Kidney epithelial cell (primary cell): ENCODE data around the gene CEP89. TPM values are rescaled to one million over a fixed set of nuclear protein-coding genes. Genes with fewer than 3 reads are reported as not detected.

Experiments
- DNase-seq: peaks from one replicate; pipeline ENCODE4 v3.0.0-alpha.2; 2010; ENCODE audit warnings: low read depth
- H3K27me3 ChIP-seq: 2 replicates; pipeline ENCODE4 v1.6.0; 2011; ENCODE audit warnings: low read length; ENCODE audit not compliant: control insufficient read depth, insufficient read depth
- H3K36me3 ChIP-seq: 2 replicates; pipeline ENCODE4 v1.5.1; 2011; ENCODE audit warnings: low read length; ENCODE audit not compliant: control insufficient read depth, insufficient read depth
- H3K4me3 ChIP-seq: 2 replicates; pipeline ENCODE4 v1.5.1; 2011; ENCODE audit warnings: low read depth, mild to moderate bottlenecking, control low read depth, low read length
- CTCF ChIP-seq: IDR thresholded peaks from 2 replicates; pipeline ENCODE4 v1.5.1; 2011; ENCODE audit warnings: mild to moderate bottlenecking, moderate library complexity, low read length, control low read depth, inconsistent platforms; ENCODE audit not compliant: insufficient read depth, poor library complexity, severe bottlenecking
- total RNA-seq: library from RNA; depleted of rRNA; stranded (reverse); fragments of >200 nt; gene quantifications from 2 replicates; pipeline ENCODE4 v1.2.3, GENCODE V29; 2015

CEP89 gene
- total RNA-seq, 1 donor from 2014 or later, result 29.9 TPM

GRCh38 chr19:32911467-32911866, 60.3 kb downstream of the CEP89 start:
- Histone ChIP-seq H3K4me3 (no peak overlapping the region), H3K27me3 (no peaks in the 10 kb centered on the region), H3K36me3 (no peaks in the 10 kb centered on the region)
- DNase-seq, result no peak
- no peak for TF ChIP-seq CTCF

- no peaks in the 10 kb centered on the region for H3K36me3 ChIP-seq
Observed at GRCh38 chr19:32910874-32911273, 60.9 kb downstream of the CEP89 start.

GRCh38 chr19:32910094-32910493, 61.7 kb downstream of the CEP89 start:
- TF ChIP-seq CTCF, result no peak
- Histone ChIP-seq H3K4me3 (no peak overlapping the region), H3K36me3 (no peaks in the 10 kb centered on the region), H3K27me3 (no peaks in the 10 kb centered on the region)
- DNase-seq, result no peak

More at GRCh38 chr19:32910874-32911273, 60.9 kb downstream of the CEP89 start:
- no peaks in the 10 kb centered on the region for H3K27me3 ChIP-seq
- no peak overlapping the region for H3K4me3 ChIP-seq
- TF ChIP-seq CTCF, result no peak
- no peak for DNase-seq

- Histone ChIP-seq H3K4me3 (no peak overlapping the region), H3K27me3 (no peaks in the 10 kb centered on the region), H3K36me3 (no peaks in the 10 kb centered on the region)
- no peak for TF ChIP-seq CTCF
- DNase-seq, result no peak
Observed at GRCh38 chr19:32909257-32909656, 62.5 kb downstream of the CEP89 start.

GRCh38 chr19:32908641-32909190, 63.0 kb downstream of the CEP89 start:
- no peak for TF ChIP-seq CTCF

GRCh38 chr19:32902448-32902847, 69.3 kb downstream of the CEP89 start:
- Histone ChIP-seq H3K27me3 (no peaks in the 10 kb centered on the region), H3K36me3 (peaks cover 1% of the 10 kb centered on the region), H3K4me3 (no peak overlapping the region)
- TF ChIP-seq CTCF, result no peak
- DNase-seq, result no peak

More at GRCh38 chr19:32908641-32909190, 63.0 kb downstream of the CEP89 start:
- Histone ChIP-seq H3K27me3 (no peaks in the 10 kb centered on the region), H3K4me3 (no peak overlapping the region), H3K36me3 (no peaks in the 10 kb centered on the region)
- DNase-seq, result no peak
